ENCODE data around the gene GALNT17.

Gene GALNT17

GRCh38 chr7:71453630-71454029 lies 321.7 kb downstream of the GALNT17 start:
- DNase-seq (ENCODE audit: low read depth in 2 of 2, low spot score in 1 of 2) = no peak

GRCh38 chr7:71454981-71455380 lies 323.0 kb downstream of the GALNT17 start:
- DNase-seq (ENCODE audit: low read depth in 2 of 2, low spot score in 1 of 2) = no peak

- DNase-seq (ENCODE audit: low read depth in 2 of 2, low spot score in 1 of 2) = no peak
These were observed 325.1 kb downstream of the GALNT17 start for GRCh38 chr7:71457021-71457420.

- no peak for DNase-seq (ENCODE audit: low read depth in 2 of 2, low spot score in 1 of 2)
These were observed 326.1 kb downstream of the GALNT17 start for GRCh38 chr7:71457846-71458590.

- no peak for DNase-seq (ENCODE audit: low read depth in 2 of 2, low spot score in 1 of 2)
These were observed 327.2 kb downstream of the GALNT17 start for GRCh38 chr7:71459132-71459531.

GRCh38 chr7:71461572-71461971 lies 329.6 kb downstream of the GALNT17 start:
- no peak for DNase-seq (ENCODE audit: low read depth in 2 of 2, low spot score in 1 of 2)

- no peak for DNase-seq (ENCODE audit: low read depth in 2 of 2, low spot score in 1 of 2)
These were observed 333.8 kb downstream of the GALNT17 start for GRCh38 chr7:71465741-71466189.

- no peak for DNase-seq (ENCODE audit: low read depth in 2 of 2, low spot score in 1 of 2)
These were observed 334.7 kb downstream of the GALNT17 start for GRCh38 chr7:71466448-71467145.

- no peak for DNase-seq (ENCODE audit: low read depth in 2 of 2, low spot score in 1 of 2)
These were observed 338.4 kb downstream of the GALNT17 start for GRCh38 chr7:71470326-71470725.

GRCh38 chr7:71470830-71471229 lies 338.9 kb downstream of the GALNT17 start:
- DNase-seq (ENCODE audit: low read depth in 2 of 2, low spot score in 1 of 2) = no peak

GRCh38 chr7:71472962-71473361 lies 341.0 kb downstream of the GALNT17 start:
- no peak for DNase-seq (ENCODE audit: low read depth in 2 of 2, low spot score in 1 of 2)

GRCh38 chr7:71473366-71473967 lies 341.5 kb downstream of the GALNT17 start:
- no peak for DNase-seq (ENCODE audit: low read depth in 2 of 2, low spot score in 1 of 2)

GRCh38 chr7:71477441-71477840 lies 345.5 kb downstream of the GALNT17 start:
- no peak for DNase-seq (ENCODE audit: low read depth in 2 of 2, low spot score in 1 of 2)

GRCh38 chr7:71479231-71479630 lies 347.3 kb downstream of the GALNT17 start:
- no peak for DNase-seq (ENCODE audit: low read depth in 2 of 2, low spot score in 1 of 2)

- DNase-seq (ENCODE audit: low read depth in 2 of 2, low spot score in 1 of 2) = no peak
These were observed 348.8 kb downstream of the GALNT17 start for GRCh38 chr7:71480791-71481190.

GRCh38 chr7:71482284-71482683 lies 350.3 kb downstream of the GALNT17 start:
- no peak for DNase-seq (ENCODE audit: low read depth in 2 of 2, low spot score in 1 of 2)

GRCh38 chr7:71484380-71484779 lies 352.4 kb downstream of the GALNT17 start:
- DNase-seq (ENCODE audit: low read depth in 2 of 2, low spot score in 1 of 2) = no peak

GRCh38 chr7:71485586-71485985 lies 353.6 kb downstream of the GALNT17 start:
- no peak for DNase-seq (ENCODE audit: low read depth in 2 of 2, low spot score in 1 of 2)

GRCh38 chr7:71486414-71486813 lies 354.5 kb downstream of the GALNT17 start:
- DNase-seq (ENCODE audit: low read depth in 2 of 2, low spot score in 1 of 2) = no peak

- DNase-seq (ENCODE audit: low read depth in 2 of 2, low spot score in 1 of 2) = no peak
These were observed 355.1 kb downstream of the GALNT17 start for GRCh38 chr7:71486856-71487628.

- no peak for DNase-seq (ENCODE audit: low read depth in 2 of 2, low spot score in 1 of 2)
These were observed 356.4 kb downstream of the GALNT17 start for GRCh38 chr7:71488308-71488707.
